CD4-positive, alpha-beta T cell treated with Interleukin-21 for 1 hour (primary cell): ENCODE measurements around the gene CTBP2.

Experiments
- DNase-seq: peaks from one replicate; pipeline ENCODE4 v3.0.0-alpha.2; 2020

The CTBP2 gene

DNA sequence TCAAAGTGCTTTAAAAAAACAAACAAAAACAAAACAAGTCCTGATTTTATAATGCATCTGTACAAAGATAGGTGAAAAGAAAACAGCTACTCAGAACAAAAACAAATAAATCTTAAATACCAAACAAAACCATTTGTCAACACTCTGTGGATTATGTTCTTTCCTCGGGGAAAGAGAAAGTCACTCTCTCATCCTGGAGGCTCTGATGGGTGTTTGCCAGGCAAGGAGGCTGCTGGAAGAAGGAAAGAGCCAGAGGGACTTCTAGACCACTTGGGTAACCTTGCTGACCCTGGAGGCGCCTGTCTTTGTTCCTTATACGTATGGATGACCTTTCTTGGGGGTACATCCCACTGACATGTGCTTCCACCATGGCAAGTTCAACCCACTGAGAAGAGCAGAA, 125.7 kb downstream of the CTBP2 start:
- DNase-seq: no peak

DNA sequence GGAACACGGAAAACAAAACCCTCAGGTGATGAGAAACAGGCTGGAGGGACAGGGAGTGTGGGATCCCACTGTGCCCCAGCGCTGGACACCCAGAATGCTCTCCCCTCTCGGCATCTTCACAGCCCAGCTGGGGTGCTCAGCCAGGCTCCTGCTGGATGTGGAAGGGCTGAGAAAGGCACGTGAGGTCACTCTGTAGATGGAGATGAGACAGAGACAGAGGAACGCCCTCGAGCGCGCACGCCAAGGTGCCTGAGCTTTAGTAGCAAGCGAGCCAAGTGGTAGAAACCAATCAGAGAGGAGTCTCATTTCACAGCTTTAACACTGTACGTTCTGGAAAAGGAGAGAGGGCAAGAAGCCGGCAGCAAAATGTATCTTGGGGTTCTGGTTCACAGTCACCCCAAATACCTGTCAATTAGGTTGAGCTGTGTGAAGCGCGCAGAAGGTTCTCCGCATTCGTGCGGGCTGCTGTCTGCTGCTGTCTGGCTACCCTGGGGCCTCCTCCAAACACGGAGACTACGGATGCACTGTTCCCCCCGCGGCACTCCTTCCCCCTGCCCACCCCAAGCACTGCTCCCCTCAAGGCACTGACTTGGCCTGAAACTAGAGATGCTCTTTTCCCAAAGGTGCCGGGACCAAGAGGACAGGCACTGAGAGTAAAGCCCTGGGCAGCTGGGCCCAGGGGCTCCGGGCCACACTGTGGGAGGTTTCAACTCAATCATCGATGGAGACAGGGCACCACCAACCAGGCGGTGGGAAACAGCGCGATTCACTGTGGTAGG, 127.0 kb downstream of the CTBP2 start:
- no peak for DNase-seq

DNA sequence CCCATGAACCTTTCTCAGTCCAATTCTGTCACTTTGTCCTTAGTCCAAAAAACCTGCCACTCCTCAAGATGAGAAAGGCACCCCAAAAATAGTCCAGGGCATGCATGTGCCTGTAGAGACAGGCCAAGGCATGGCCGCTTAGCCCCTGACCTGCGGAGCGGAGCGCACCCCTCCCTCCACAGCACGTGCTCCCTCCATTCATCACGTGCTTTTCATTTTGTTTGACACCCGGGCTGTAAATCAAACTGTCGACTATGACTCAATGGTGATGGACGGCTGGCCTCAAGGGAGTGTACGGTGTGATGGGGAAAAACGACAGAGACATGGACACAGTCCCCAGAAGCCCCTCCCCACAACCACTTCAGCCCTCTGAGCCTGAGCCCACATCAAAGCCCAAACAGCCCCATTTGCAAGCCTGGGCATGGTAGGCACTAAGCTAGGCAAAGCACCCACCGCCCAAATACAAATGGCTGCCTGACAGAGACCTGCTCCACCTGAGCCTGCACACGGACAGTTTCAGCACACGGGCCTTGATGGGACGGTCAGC, 127.8 kb downstream of the CTBP2 start:
- DNase-seq: no peak

DNA sequence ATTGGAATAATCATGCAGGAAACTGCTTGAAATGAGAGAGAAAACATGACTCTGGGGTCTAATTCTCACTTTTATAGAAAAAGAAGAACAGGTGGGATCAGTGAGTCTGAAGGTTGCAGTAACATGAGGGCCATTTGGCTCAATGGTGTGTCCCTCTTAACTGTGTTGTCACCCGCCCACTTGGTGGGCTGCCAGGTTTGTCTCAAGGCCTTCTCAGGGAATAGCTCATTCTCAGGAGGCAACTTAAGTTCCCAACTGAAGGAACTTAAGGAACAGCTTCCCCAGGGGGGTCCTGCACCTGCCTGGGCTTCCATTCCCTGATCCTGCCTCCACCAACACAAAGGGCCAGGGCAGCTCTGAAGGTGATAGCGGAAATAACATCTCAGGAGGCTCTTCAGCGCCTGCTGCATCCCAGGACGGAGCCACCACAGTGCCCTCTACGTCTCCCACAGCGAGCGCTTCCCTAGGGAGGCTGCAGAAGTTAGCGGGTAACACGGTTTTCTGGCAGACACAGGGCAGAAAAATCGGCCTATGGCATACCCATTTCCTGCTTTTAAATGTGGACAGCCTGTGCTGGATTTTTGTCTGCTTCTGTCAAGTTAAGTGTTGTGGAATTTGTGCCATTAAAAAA, 129.7 kb downstream of the CTBP2 start:
- DNase-seq: no peak

DNA sequence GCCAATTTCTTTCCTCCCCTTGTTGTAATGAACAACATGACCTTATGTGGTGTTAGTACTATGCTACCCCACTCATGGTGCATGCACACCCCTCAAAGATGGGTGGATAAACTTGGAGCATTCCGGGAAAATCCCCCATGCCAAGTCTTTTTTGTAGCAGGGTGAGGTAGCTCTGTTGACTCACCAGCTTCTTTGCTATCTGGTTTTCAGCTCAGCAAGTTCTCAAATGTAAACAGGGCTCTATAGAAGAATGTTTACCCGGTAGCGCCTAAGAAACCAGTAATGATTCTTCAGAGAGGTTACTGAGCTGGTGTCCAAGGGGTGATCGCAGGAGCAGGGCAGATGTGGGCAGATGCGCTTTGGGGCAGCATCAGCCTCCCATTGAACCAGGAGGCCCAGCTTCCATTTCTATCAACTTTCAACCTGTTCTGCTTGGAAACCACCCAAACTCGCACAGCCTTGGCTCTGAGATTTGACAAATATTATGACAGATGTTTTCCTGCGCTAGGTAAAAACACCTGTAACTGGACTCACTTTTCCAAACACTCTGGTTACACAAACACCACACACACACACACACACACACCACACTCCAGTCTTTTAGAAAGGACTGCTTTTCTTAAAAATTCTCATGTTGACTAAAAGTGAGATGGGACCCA, 130.7 kb downstream of the CTBP2 start:
- DNase-seq: no peak

DNA sequence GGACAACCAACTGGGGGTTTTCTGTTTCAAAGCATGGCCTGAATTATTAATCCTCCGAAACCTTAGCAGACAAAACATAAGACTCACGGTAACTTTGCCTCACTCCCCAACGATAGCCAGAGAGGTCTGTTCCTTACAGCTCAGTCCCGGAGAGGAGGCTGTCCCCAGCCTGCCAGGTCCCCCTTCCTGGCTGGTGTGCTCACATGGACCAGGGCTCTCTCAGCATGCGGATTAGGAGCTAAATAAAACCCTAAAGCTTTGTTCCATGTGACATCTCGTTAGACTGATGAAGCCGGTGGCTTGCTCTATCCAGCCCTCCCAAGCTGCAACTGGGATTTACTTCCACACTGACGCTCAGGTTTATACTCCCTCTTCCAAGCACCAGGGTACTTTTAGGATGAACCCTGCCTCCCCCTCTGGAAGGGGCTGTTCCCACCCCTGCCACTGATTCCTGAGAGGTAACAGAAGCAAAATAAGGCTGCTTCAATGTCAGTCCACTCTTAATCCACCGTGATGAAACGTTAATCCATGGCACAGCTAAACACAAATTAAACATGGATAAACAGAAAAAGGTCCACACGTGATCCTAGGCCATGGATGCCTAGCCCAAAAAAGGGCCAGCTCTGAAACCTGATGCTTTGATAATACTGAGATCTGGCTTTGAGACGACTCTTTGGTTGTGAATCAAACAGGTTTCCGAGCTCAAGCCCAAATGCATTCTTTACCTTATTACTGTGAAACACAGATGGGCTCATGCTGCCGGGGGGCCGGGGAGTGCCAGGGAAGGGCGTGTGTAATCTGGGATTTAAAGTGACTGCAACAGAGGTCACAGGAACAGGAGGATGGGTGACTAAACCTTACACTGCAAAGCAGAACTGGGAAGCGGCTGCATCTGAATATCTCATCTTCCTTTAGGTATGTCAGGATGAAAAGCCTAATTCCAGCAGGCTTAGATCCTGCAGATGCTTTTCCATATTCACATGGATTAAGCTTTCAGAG, 132.2 kb downstream of the CTBP2 start:
- DNase-seq: no peak

DNA sequence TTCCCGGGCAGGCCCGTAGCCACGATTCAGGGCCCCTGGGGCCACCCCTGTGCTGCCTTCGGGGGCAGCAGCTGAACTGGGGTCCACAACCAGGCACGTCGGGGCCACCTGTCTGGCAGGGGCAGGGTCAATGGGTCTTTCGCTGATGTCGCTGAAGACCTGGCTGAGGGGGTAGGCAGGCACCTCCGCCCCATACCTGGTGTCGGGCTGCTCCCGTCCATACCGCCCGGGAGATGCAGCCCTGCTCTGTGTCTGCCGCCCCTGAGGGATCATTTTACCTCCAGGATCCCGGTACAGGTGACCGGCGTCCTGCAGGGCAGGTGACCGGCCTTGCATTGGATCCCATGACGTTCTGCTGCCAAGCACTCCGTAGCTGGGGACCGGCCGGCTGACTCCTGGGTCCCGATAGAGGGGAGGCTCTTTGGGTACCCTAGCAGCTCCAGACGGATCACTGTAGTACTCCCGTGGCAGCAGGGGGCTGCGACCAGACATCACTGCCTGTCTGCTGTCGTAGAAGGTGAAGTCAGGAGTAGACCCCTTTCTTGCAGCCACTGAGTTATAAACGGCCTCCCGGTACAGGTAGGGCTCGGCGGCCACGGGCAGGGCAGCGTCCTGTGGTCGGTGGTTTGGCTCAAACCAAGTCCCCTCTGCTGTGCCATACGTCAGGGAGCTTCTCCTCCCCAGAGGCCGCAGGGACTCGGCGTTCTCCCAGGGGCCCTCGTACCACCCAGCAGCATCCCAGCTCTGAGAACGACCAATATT, 133.2 kb downstream of the CTBP2 start:
- no peak for DNase-seq

DNA sequence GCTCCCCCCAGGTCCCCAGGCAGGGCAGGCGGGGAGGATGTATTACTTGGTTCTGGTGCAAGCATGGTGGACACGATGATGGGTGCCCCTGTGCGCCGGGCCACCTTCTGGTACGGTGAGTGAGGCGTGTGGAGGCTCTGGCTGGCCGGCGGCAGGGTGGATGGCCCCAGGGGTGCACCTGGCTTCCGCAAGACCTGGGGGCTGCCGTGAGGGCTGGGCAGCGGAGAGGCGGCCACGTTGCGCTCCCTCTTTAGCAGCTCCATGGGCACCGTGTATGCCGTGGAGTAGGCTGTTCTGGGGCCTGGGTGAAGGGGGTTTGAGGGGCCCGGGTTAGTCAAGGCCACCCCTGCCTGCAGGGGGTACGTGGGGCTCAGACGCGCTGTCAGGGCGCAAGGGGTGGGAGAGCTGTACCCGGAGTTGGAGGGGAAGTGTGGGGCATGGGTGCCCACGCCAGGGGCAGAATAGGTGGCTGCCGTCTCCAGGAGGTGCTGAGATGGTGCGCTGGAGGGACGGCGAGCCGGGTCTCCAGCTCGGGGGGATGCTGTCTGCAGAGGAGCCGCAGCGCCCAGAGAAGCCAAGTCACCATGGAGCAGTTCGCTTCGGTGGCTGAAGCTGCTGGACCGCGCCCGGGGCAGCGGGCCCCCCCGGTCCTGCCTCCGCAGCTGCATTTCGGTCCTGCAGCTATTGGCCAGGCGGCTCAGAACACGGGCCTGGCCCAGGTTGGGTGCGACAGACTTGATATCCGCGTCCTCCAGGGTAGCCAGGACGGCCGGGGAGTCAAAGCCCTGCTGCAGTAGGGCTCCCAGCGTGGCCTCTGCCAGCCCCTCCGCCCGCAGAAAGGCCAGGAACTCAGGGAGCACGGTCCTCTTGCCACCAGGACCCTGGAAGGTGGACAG, 134.1 kb downstream of the CTBP2 start:
- no peak for DNase-seq

DNA sequence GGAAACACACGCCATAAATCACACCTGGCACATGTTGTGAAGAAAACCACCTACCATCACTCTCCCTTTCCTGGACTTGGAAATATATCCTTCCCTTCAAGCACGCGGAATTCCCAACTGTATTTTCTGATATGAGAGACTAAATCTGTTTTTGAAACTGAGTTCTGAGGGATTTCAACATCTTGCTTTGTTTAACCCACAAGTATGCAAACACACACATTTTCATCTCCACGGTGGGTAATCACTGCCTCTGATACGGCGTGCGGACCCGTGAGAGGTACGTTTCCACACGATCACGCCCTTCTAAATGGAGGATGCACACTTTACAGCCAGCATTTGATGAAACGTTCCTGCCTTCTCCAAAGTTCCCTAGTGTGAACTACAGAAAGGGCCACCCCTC, 135.0 kb downstream of the CTBP2 start:
- DNase-seq: no peak

DNA sequence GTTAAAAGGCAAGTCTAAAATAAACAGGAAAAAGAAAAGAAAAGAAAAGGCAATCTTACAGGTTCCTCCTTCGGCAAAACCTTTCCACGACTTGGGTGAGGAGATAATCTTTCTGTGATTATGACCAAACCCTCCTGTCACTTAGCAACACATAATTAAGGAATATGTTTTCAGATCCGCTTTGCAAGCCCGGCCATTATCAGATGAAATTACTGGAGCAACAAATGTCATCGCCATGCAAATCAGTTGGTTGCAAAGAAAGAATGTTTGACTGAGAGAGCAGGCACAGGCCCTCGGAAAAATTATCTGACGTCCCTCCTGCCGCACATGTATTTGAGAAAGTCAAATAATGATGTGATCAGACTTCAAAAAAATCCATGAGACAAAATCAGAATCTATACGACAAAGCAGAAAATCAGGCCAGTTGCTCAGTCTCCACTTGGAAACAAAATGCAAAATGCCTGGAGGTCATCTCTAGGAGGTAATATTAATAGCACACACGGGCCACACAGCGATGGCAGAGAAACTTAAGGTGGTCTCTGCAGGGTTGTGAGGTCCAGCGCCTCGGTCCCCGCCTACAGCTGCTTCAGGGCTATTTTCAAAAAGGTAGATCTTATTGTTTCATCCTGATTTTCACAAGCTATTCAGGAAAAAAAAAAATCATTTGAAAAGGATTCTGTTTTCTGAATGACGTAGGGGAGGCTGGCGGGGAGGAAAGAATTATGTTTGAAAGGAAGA, 135.7 kb downstream of the CTBP2 start:
- no peak for DNase-seq

DNA sequence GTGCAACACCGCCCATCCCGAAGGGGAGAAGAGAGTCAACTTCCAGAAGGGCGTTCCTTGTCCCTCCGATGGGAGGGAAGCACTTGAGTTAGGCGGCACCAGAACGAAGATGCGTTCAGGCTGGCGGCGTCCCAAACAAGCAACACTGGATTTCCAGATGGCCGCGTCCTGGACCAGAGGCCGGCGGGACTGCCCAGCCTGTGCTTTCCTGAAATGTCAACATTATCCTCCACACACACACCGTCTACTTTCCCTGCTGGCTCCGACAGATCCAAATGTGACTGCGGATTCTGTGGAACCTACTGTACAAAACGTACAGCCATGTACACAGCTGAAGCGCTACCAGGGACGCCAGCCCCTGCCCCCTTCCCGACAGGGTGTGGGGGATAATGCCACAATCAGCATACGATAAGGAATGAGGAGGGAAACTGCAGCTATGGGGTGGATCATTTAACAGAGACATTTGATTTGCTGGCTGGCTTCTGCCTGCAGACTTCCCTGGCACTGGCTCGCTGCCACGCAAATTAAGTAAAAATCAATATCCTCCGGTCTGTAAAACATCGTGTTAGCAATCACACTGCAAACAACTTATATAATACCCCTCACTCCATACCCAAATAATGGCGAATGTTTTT, 136.4 kb downstream of the CTBP2 start:
- no peak for DNase-seq

DNA sequence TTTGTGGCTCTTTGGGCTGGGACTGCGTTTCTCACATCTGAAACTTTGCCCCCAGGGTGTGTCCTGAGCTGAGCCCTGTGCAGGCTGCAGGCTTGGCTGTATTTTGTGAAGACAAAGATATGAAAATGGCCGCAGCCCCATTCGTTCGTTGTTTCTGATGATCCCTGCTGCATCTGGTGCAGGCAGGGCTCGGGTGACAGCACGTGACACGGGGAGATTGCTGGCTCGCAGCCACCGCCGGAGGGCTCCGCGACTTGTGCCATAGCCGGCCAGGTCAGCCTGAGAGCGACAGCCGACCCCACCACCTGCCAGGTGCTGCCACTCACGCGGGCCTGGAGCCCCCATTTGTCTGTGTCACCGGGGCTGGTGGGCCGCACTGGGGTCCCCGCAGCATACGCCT, 137.1 kb downstream of the CTBP2 start:
- no peak for DNase-seq

DNA sequence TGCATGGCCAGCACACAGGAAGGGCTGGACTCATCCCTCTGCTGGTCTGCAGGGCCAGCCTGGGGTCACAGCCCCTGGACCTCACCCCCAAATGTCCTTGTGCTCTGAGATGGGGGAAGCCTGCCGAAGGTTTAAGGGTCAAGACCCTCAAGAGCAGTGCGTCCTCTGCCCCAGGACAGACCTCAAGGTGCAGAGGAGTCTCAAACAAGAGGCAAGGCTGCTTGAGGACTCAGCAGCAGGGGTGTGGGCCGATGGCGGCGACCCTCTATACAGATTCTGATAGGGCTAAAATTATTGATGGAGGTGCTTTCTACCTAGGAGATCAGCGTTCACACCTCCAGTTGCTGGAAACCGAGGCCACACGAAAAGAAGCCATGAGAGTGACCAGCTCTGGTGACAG, 137.7 kb downstream of the CTBP2 start:
- DNase-seq: no peak

DNA sequence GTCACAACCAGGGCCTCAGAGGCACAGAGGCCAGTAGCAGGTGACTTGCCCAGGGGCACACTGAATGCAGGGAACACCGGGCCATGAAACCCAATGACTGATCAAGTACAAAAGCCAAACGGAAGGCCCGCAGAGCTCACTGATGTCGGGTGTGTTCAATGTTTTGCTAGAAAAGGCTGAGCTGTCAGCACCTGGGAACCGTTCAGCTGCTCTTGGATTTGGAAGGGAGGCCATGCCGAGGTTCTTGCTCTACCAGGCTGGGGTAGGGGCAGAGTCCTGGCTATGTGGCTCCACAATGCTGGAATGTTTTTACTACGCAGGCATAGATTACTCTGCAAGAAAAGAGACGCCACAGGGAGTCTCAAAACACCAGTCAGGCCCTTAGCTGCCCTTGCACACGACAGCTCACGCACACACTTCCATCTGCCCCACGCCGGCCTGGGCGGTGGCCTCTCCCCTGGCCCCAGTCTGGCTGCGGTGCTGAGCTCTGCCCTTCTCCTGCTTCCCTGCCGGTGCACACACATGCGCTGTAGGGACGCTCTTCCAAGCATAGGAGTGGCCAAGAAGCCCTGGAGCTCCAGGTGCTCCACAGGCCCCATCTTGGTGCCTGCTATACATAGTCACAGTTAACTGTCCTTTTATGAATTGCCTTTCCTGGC, 138.5 kb downstream of the CTBP2 start:
- no peak for DNase-seq

DNA sequence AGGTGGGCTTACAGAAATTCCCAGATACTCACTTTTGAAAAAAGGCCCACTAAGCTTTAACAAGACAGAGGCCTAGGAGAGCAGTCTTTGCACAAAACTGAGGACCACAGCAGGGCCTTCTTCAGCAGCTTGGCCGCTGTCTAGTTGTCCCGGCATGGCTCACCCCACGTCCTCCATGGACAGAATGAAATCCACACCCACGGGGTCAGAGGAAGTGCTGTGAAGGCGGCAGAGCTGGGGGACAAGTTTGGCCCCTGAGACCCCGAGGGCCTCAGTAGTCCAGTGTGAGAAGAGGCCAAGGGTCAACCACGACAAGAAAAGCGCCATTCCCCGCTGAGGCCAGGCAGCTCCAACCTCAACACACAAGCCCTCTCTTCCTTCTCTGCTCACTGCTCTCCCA, 139.5 kb downstream of the CTBP2 start:
- DNase-seq: no peak

DNA sequence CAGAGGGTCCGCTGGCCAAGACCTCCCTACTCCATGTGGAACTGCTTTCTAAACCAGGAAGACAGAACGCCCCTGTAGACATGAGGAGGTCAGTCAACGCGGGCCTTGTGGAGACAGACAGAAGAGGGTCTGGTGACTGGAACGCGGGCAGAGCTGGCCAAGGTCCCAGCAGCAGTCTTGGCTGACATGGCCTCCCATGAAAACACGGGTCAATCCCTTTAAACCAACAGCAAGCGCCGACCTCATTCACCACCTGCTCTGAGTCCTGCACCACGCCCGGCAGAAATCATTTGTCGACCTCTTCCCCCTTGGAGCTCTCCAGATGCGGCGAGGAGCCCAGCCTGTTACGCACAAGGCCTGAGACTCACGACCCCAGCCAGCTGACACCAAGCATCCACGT, 140.0 kb downstream of the CTBP2 start:
- no peak for DNase-seq

DNA sequence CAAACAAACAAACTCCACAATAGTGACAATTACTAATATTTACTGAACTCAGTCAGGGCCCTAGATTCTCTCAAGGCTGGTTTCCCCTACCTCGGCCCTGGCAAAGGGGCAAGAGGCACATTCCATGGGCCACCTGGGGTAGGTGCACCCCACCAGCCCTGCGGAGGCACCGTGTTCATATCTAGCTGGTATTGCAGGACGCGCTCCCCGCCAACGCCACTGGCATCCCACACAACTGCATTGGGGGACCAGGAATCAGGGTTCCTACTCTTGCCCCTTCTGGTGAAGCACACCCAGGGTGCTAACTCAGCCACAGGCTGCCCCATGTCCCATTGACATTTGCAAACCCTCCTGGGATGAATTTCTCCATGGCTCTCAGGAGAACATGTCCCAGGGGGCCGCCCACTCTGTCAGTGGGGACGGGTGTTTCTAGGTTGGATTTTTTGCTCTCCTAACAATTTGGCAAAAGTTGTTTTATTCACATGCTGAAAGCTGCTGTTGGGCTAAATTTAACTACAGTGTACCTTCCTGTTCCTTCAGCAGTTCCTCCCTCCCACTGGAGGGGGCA, 141.7 kb downstream of the CTBP2 start:
- no peak for DNase-seq

DNA sequence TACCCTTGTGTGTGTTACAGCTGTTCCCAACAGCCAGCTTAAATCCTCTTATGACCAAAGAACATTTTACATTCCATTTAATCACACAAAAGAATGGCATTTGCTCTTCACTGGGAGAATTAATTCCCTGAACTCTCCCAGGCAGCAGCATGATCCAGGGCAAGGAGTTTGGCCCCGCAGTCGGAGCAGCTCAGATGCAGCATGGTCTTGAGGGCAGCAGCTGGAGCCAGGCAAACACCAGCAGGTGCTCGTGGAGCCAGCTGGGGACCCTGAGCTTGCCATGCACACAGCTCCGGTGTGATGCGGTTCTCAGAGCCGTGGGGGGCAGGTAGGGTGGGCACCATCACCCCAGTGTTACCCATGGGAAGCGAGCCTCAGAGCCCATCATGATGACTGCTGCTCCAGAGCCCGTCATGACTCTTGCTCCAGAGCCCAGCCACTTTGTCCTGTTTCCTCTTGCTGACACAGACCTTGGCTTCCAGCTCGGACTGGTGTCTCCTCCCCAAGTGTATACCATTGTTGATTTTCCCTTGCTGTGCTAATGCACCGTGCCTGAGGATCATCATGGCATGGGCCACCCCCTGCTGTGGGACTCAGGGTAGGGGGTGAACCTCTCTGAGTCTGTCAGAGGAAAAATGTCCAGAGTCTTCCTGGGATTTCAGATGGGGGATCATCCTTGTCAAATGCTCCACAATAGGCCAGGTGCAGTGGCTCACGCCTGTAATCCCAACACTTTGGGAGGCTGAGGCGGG, 142.6 kb downstream of the CTBP2 start:
- no peak for DNase-seq
